ENCODE data around the gene PCDHA11.
"Not testable (repeated sequence)": the region's sequence is repeated elsewhere in the genome, so short reads cannot be mapped to it uniquely, and the experiment has no call there.

Gene PCDHA11

GRCh38 chr5:140868721-140869554 lies at the start of gene PCDHA11:
Gene PCDHA11 (plus strand): TSS chr5:140868957. CDS start chr5:140869104, 147 bp downstream.
- DNase-seq (ENCODE audit: low read depth), result no peak

- no peak for DNase-seq (ENCODE audit: low read depth)
Measured at GRCh38 chr5:140821375-140822280, 47.1 kb upstream of the PCDHA11 start, which contains the start of gene PCDHA5. Gene PCDHA5 (plus strand): TSS chr5:140821613.

- no peak for DNase-seq (ENCODE audit: low read depth)
Measured at GRCh38 chr5:140822281-140822629, 46.5 kb upstream of the PCDHA11 start.

- not testable (repeated sequence) for DNase-seq (ENCODE audit: low read depth)
Measured at GRCh38 chr5:140822969-140823368, 45.8 kb upstream of the PCDHA11 start.

GRCh38 chr5:140823475-140823874 lies 45.3 kb upstream of the PCDHA11 start:
- DNase-seq (ENCODE audit: low read depth), result no peak

GRCh38 chr5:140827704-140828361 lies 40.9 kb upstream of the PCDHA11 start, which contains the start of gene PCDHA6:
Gene PCDHA6 (plus strand): TSS chr5:140827960. CDS start chr5:140828092, 132 bp downstream.
- DNase-seq (ENCODE audit: low read depth), result no peak

- no peak for DNase-seq (ENCODE audit: low read depth)
Measured at GRCh38 chr5:140828362-140828737, 40.4 kb upstream of the PCDHA11 start.

- DNase-seq (ENCODE audit: low read depth), result not testable (repeated sequence)
Measured at GRCh38 chr5:140829511-140830501, 39.0 kb upstream of the PCDHA11 start.

- DNase-seq (ENCODE audit: low read depth), result no peak
Measured at GRCh38 chr5:140833993-140834392, 34.8 kb upstream of the PCDHA11 start, which contains the start of gene PCDHA7. Gene PCDHA7 (plus strand): TSS chr5:140834269. CDS start chr5:140834384, 115 bp downstream.

- DNase-seq (ENCODE audit: low read depth), result not testable (repeated sequence)
Measured at GRCh38 chr5:140834439-140835008, 34.2 kb upstream of the PCDHA11 start.

- DNase-seq (ENCODE audit: low read depth), result no peak
Measured at GRCh38 chr5:140835622-140836510, 32.9 kb upstream of the PCDHA11 start.

GRCh38 chr5:140840978-140841962 lies 27.5 kb upstream of the PCDHA11 start, which contains the start of gene PCDHA8:
Gene PCDHA8 (plus strand): TSS chr5:140841187. CDS start chr5:140841322, 135 bp downstream.
- DNase-seq (ENCODE audit: low read depth), result no peak

- no peak for DNase-seq (ENCODE audit: low read depth)
Measured at GRCh38 chr5:140842798-140843733, 25.7 kb upstream of the PCDHA11 start.

GRCh38 chr5:140848139-140849102 lies 20.3 kb upstream of the PCDHA11 start, which contains the start of gene PCDHA9:
Gene PCDHA9 (plus strand): TSS chr5:140848382. CDS start chr5:140848496, 114 bp downstream.
- not testable (repeated sequence) for DNase-seq (ENCODE audit: low read depth)

GRCh38 chr5:140849831-140850634 lies 18.7 kb upstream of the PCDHA11 start:
- DNase-seq (ENCODE audit: low read depth), result not testable (repeated sequence)
